OCI-M2 (cell line): Measurements from ENCODE around the gene ANKRD13C.
"Not testable (repeated sequence)": the region's sequence is repeated elsewhere in the genome, so short reads cannot be mapped to it uniquely, and the experiment has no call there.

Experiments
- DNase-seq: peaks from one replicate; lab custom pipeline; 2025; ENCODE audit not compliant: unreplicated experiment; lab: John Stamatoyannopoulos, UW

Gene ANKRD13C

GRCh38 chr1:70360321-70360720 lies 5.8 kb upstream of the ANKRD13C start:
- no peak for DNase-seq

- no peak for DNase-seq
Observed at GRCh38 chr1:70358921-70359564, 4.5 kb upstream of the ANKRD13C start.

- DNase-seq = no peak
Observed at GRCh38 chr1:70355920-70356319, 1.4 kb upstream of the ANKRD13C start.

GRCh38 chr1:70355111-70355407 lies 537 bp upstream of the ANKRD13C start:
- DNase-seq = no peak

DNA sequence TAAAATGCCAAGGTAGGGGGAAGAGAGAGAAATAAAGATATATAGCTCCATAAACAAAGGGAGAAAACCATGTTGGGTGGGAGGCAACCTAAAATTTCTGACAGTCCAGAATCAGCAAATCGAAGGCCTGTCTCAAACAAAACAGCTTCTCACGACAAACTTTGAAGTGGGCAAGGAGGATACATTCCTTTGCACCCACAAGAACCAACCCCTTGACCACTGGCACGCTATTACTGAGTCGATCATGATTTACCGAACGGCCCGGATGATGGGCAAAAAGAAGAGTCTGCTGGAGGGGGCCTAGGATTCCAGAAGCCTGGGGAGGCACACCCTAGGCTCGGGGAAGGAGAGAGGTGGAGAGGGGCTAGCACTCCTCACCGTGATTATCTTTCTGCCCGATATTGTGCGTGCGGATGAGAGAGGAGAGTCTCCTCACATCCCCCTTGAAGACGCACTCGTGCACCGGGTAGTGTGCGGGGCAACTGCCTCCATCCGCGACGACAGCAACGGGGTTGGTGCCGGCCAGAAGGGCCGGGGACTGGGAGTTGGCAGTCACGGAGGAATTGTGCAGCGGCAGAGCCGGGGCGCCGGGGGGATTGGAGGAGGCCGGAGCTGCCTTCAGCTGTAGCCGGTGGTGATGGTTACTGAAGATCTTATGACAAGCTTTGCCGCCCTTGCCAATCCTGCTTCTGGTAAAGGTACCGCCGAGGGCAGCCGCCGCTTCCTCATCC lies 756 bp downstream of the ANKRD13C start:
- DNase-seq = no peak

GRCh38 chr1:70353044-70353443 lies 1.5 kb downstream of the ANKRD13C start:
- no peak for DNase-seq

DNA sequence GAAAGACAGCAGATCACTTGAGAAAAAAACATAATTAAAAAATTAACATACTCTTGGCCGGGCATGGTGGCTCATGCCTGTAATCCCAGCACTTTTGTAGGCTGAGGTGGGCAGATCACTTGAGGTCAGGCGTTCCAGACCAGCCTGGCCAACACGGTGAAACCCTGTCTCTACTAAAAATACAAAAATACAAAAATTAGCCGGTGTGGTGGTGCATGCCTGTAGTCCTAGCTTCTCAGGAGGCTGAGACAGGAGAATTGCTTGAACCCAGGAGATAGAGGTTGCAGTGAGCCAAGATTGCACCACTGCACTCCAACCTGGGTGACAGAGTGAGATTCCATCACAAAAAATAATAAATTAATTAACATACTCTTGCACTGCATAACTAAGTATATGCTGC lies 4.7 kb downstream of the ANKRD13C start:
- not testable (repeated sequence) for DNase-seq

DNA sequence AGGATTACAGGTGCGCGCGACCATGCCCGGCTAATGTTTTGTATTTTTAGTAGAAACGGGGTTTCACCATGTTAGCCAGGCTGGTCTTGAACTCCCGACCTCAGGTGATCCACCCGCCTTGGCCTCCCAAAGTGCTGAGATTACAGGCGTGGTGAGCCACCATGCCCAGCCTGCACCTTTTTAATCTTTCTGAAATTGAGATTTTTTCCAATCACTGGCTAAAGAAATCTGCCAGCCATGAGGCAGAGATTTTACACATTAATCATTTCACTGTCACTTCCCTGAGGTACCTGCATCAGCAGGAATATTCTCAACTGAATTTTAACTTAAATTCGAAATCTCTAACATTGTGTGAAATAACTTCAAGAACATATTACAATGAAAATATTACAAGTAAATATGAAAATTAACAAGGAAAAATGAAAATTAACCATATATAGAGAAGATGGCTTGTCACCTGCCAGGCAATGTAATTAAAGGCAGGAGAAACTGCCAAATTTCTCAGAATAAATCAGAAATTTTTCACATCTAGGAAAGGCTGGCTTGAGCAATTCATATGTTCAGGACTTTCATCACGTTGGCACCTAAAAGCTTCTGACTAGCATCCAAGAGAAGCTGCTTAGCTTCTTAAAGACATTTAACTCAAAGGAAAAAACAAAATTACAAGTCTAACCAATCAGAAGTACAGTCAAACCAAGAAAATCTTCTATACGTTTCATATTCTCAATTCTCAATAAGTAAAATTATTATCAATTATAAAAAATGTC lies 5.9 kb downstream of the ANKRD13C start:
- DNase-seq = no peak

- DNase-seq = not testable (repeated sequence)
Observed at GRCh38 chr1:70339644-70340043, 14.9 kb downstream of the ANKRD13C start.

DNA sequence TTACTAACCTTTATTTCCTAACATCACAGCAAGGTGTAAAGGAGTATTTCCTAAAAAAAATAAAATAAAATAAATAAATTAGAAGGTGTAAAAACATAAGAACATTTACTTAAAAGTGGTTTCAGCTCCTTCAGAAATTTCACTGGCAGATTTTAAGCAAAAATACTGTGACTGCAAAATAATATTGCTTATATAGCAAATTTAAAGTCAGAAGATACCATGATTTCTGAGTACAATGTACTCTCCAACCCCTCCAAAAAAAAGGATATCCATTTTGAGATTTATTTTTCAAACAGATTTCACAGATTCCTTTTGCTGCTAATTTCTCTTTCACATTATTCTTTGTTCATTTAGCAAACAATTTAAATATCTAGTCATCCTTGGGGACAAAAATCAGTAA lies 18.5 kb downstream of the ANKRD13C start:
- DNase-seq = no peak

GRCh38 chr1:70334436-70334835 lies 20.1 kb downstream of the ANKRD13C start:
- no peak for DNase-seq

DNA sequence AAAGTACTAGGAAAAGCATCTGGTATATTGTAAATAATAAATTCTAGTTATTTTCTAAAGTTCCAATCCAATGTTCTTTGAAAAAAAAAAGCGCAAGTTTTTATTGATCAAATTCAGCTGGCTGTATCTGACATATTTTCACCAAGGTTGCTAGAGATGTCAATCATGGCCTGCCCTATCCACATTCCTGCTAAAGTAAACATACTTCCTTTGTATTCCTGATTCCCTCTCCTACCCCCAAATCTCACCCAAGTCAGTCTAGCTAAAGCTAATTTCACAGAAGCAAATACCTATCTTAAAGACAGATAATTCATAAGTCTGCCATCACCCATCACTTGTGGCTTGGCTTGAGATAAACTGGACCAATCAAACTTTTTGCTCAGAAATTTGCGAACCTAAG lies 21.3 kb downstream of the ANKRD13C start:
- no peak for DNase-seq

GRCh38 chr1:70331962-70332361 lies 22.6 kb downstream of the ANKRD13C start:
- DNase-seq = no peak

DNA sequence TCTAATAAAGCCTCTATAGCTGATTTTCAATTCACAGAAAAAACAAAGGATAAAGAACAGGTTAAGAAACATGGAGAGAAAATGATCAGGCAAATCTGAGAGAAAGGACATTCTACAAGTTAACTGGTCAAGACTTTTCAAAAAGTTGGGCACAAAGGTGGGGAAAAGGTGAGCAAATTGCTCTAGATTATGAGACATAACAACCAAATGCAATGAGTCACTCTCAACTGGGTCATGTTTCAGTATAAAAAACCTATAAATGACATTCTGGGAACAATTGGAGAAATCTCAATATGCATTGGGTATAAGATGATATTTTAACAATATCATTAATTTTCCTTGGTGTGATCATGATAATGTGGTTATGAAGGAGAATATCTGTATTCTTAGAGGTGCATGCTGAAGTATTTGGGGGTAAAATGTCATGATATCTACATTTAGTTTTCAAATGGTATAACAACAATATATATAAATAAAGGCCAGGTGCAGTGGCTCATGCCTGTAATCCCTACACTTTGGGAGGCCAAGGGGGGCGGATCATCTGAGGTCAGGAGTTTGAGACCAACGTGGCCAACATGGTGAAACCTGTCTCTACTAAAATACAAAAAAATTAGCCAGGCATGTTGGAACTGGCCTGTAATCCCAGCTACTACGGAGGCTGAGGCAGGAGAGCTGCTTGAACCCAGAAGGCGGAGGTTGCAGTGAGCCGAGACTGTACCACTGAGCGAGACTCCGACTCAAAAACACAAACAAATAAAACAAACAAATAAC lies 27.0 kb downstream of the ANKRD13C start:
- no peak for DNase-seq

GRCh38 chr1:70324683-70325082 lies 29.8 kb downstream of the ANKRD13C start:
- DNase-seq = no peak

DNA sequence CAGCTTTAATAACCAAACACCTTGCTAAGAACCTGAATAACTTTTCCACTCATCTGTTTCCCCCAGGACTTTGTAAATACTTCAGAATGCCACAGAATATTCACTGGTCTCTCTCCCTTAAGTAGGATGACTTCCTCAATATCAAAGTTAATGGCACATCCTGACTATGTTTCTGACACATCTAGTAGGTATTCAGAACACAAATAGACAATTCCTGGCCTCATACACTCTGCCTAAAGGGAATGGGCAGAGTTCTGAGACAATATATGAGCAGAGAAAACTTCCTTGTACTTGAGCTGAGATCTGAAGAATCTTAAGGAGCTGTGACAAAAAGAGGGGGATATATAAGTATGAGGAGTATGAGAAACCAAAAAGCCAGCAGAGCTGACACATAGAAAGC lies 34.8 kb downstream of the ANKRD13C start:
- DNase-seq = no peak

DNA sequence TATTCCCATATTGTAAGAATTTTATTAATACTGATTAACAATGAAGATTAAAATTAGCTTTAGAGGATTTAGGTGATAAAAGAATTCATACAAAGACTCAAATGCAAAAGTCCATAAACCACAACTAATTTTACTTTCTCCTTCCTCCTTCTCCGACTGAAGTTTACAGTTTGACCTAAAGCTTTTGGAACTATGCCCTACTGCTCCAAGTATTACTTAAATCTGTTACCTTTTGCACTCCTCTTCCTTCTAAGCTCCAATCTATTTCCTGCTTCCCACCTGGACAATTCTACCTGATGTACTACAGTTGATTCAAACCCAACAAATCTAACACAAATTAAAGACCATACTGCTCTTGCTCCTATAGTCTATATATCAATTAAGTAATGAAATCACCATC lies 36.3 kb downstream of the ANKRD13C start:
- no peak for DNase-seq

DNA sequence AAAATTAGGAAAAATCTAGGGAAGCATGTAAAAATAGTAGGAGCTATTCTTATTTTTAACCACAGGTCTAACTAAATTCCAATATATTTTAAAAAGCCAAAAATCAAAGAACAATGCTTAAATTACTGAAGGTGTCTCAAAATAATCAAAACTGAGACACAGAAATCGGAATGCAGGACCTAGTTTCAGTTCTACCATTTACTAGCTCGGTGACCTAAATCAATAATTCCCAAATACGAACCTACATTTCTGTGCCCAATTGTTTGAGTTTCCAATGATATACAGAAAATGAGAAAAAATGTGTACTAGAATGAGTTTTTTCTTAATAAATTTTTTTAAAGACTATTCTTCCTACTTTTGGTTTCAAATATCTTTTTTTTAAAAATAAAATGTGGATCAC lies 37.4 kb downstream of the ANKRD13C start:
- no peak for DNase-seq

DNA sequence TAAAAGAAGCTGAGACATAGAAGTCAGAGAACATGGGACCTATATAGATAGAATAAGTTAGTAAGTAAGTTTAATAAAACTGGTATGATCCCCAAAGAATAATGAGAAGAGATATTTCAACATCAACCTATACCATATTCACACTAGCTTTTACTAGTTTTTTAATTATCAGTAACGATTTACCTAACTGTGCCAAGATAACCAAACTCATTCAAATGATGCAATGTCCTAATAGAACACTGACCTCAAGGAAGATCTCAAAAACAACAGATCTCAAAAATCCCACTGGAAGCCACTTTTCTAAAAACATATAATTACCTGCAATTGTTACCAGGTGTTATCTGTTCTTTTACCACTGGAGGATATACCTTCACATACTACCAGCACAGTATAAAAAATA lies 38.7 kb downstream of the ANKRD13C start:
- DNase-seq = no peak

GRCh38 chr1:70314706-70315304 lies 39.7 kb downstream of the ANKRD13C start:
- no peak for DNase-seq

- no peak for DNase-seq
Observed at GRCh38 chr1:70311369-70311768, 43.2 kb downstream of the ANKRD13C start.
